ENCODE measurements around the gene GTF2A1L.

GRCh38 chr2:48633143-48633542 is 15.5 kb downstream of the GTF2A1L start:
- TF ChIP-seq CTCF (IDR thresholded peaks at IDR 0.05; ENCODE audit: insufficient read depth, low read depth, low read length): no peak
- no peak for TF ChIP-seq EZH2 (IDR thresholded peaks at IDR 0.05; ENCODE audit: insufficient read depth, low read length)
